ENCODE measurements around the gene WIPF3. TPM values are rescaled to one million over a fixed set of nuclear protein-coding genes. Genes with fewer than 3 reads are reported as not detected.

Gene WIPF3
- total RNA-seq, 1 donor from 2014 or later = not detected

GRCh38 chr7:29840701-29841100, 34.4 kb downstream of the WIPF3 start:
- H3K27ac Mint-ChIP-seq (ENCODE audit: unreplicated experiment) = no peak overlapping the region
- H3K36me3 Mint-ChIP-seq (ENCODE audit: unreplicated experiment) = no peaks in the 10 kb centered on the region
- no peaks in the 10 kb centered on the region for H3K9me3 Mint-ChIP-seq (ENCODE audit: unreplicated experiment)
- H3K4me3 Mint-ChIP-seq (ENCODE audit: unreplicated experiment) = no peak overlapping the region
- peaks cover 66% of the 10 kb centered on the region for H3K27me3 Mint-ChIP-seq (ENCODE audit: unreplicated experiment)
- TF ChIP-seq, protein P1, sequence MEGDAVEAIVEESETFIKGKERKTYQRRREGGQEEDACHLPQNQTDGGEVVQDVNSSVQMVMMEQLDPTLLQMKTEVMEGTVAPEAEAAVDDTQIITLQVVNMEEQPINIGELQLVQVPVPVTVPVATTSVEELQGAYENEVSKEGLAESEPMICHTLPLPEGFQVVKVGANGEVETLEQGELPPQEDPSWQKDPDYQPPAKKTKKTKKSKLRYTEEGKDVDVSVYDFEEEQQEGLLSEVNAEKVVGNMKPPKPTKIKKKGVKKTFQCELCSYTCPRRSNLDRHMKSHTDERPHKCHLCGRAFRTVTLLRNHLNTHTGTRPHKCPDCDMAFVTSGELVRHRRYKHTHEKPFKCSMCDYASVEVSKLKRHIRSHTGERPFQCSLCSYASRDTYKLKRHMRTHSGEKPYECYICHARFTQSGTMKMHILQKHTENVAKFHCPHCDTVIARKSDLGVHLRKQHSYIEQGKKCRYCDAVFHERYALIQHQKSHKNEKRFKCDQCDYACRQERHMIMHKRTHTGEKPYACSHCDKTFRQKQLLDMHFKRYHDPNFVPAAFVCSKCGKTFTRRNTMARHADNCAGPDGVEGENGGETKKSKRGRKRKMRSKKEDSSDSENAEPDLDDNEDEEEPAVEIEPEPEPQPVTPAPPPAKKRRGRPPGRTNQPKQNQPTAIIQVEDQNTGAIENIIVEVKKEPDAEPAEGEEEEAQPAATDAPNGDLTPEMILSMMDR (IDR thresholded peaks at IDR 0.05) = peak; percentile 12
- DNase-seq (ENCODE audit: extremely low spot score, unreplicated experiment) = no peak
- H3K4me1 Mint-ChIP-seq (ENCODE audit: unreplicated experiment) = no peaks in the 10 kb centered on the region

GRCh38 chr7:29841926-29842701, 35.8 kb downstream of the WIPF3 start:
- H3K27ac Mint-ChIP-seq (ENCODE audit: unreplicated experiment) = no peak overlapping the region
- DNase-seq (ENCODE audit: extremely low spot score, unreplicated experiment) = no peak
- no peaks in the 10 kb centered on the region for H3K9me3 Mint-ChIP-seq (ENCODE audit: unreplicated experiment)
- TF ChIP-seq, protein P1 (IDR thresholded peaks at IDR 0.05) = no peak
- no peaks in the 10 kb centered on the region for H3K36me3 Mint-ChIP-seq (ENCODE audit: unreplicated experiment)
- no peaks in the 10 kb centered on the region for H3K4me1 Mint-ChIP-seq (ENCODE audit: unreplicated experiment)
- H3K4me3 Mint-ChIP-seq (ENCODE audit: unreplicated experiment) = no peak overlapping the region
- peaks cover 62% of the 10 kb centered on the region for H3K27me3 Mint-ChIP-seq (ENCODE audit: unreplicated experiment)

DNA sequence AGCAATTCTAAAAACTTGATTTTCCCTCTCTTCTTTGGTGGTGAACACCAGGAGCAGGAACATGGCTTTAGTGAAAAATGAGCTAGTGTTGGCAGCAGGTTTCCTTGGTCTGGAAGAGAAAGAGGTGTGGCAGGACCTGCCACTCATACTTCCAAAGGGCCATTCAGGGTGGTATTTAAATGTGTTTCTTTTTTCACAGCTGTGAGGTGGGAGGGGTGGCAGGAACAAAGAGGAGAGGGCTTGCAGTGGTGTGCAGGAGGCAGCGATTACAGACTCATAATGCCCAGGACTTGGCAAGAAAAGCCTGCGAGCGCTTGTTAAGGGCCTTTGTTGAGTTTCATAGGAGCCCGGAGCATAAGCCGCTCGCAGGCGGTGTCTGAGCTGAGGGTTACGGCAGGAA, 36.8 kb downstream of the WIPF3 start:
- Mint-ChIP-seq H3K27me3 (ENCODE audit: unreplicated experiment) (peaks cover 71% of the 10 kb centered on the region), H3K36me3 (ENCODE audit: unreplicated experiment) (no peaks in the 10 kb centered on the region), H3K4me3 (ENCODE audit: unreplicated experiment) (no peak overlapping the region), H3K27ac (ENCODE audit: unreplicated experiment) (no peak overlapping the region), H3K4me1 (ENCODE audit: unreplicated experiment) (no peaks in the 10 kb centered on the region), H3K9me3 (ENCODE audit: unreplicated experiment) (no peaks in the 10 kb centered on the region)
- no peak for DNase-seq (ENCODE audit: extremely low spot score, unreplicated experiment)
- TF ChIP-seq, protein P1 (IDR thresholded peaks at IDR 0.05) = no peak

- Mint-ChIP-seq H3K9me3 (ENCODE audit: unreplicated experiment) (no peaks in the 10 kb centered on the region), H3K36me3 (ENCODE audit: unreplicated experiment) (no peaks in the 10 kb centered on the region), H3K27ac (ENCODE audit: unreplicated experiment) (no peak overlapping the region), H3K4me1 (ENCODE audit: unreplicated experiment) (no peaks in the 10 kb centered on the region), H3K4me3 (ENCODE audit: unreplicated experiment) (no peak overlapping the region), H3K27me3 (ENCODE audit: unreplicated experiment) (peaks cover 73% of the 10 kb centered on the region)
- TF ChIP-seq, protein P1 (IDR thresholded peaks at IDR 0.05) = no peak
- no peak for DNase-seq (ENCODE audit: extremely low spot score, unreplicated experiment)
Measured at GRCh38 chr7:29843726-29844125, 37.4 kb downstream of the WIPF3 start.

GRCh38 chr7:29844559-29844958, 38.3 kb downstream of the WIPF3 start:
- Mint-ChIP-seq H3K27me3 (ENCODE audit: unreplicated experiment) (peaks cover 72% of the 10 kb centered on the region), H3K4me3 (ENCODE audit: unreplicated experiment) (no peak overlapping the region), H3K27ac (ENCODE audit: unreplicated experiment) (no peak overlapping the region), H3K9me3 (ENCODE audit: unreplicated experiment) (no peaks in the 10 kb centered on the region), H3K4me1 (ENCODE audit: unreplicated experiment) (no peaks in the 10 kb centered on the region), H3K36me3 (ENCODE audit: unreplicated experiment) (no peaks in the 10 kb centered on the region)
- TF ChIP-seq, protein P1 (IDR thresholded peaks at IDR 0.05) = no peak
- DNase-seq (ENCODE audit: extremely low spot score, unreplicated experiment) = no peak
